ENCODE measurements around the gene ATP8B1. TPM values are rescaled to one million over a fixed set of nuclear protein-coding genes. Genes with fewer than 3 reads are reported as not detected.

Gene ATP8B1
- total RNA-seq, 2 donors from 2014 or later = 6.0 to 13.0 TPM

DNA sequence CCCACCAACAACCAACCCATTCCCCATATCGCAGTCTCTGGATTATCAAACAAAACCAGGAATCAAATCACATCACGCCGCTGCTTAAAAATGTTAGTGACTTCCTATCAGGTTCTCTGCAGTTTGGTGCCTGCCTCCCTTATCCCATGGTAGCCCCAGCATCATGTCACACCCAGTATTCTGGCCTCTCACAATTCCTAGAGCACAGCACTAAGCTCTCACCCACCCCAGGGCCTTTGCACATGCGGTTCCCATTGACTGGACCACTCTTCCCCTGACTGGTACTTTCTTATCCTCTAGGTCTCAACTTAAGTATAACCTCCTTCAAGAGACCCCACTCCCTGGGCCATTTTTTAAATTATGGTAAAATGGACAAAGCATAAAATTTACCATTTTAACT is 12.8 kb downstream of the ATP8B1 start:
- no peaks in the 10 kb centered on the region for H3K27me3 ChIP-seq
- peaks cover 0 to 49% of the 10 kb centered on the region in 2 donors for H3K4me1 ChIP-seq
- H3K9me3 ChIP-seq = no peaks in the 10 kb centered on the region
- DNase-seq (ENCODE audit: low spot score) = no peak
- TF ChIP-seq, protein P1, sequence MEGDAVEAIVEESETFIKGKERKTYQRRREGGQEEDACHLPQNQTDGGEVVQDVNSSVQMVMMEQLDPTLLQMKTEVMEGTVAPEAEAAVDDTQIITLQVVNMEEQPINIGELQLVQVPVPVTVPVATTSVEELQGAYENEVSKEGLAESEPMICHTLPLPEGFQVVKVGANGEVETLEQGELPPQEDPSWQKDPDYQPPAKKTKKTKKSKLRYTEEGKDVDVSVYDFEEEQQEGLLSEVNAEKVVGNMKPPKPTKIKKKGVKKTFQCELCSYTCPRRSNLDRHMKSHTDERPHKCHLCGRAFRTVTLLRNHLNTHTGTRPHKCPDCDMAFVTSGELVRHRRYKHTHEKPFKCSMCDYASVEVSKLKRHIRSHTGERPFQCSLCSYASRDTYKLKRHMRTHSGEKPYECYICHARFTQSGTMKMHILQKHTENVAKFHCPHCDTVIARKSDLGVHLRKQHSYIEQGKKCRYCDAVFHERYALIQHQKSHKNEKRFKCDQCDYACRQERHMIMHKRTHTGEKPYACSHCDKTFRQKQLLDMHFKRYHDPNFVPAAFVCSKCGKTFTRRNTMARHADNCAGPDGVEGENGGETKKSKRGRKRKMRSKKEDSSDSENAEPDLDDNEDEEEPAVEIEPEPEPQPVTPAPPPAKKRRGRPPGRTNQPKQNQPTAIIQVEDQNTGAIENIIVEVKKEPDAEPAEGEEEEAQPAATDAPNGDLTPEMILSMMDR (IDR thresholded peaks at IDR 0.05) = no peak
- no peak overlapping the region for H3K4me3 ChIP-seq
- no peaks in the 10 kb centered on the region for H3K36me3 ChIP-seq
- no peak overlapping the region for H3K27ac ChIP-seq

GRCh38 chr18:57789759-57790158 is 13.4 kb downstream of the ATP8B1 start:
- Histone ChIP-seq H3K9me3 (no peaks in the 10 kb centered on the region), H3K36me3 (no peaks in the 10 kb centered on the region), H3K4me1 (peaks cover 0 to 49% of the 10 kb centered on the region in 2 donors), H3K27me3 (no peaks in the 10 kb centered on the region), H3K4me3 (no peak overlapping the region), H3K27ac (peak overlapping the region in 1 of 2 donors; percentile 76)
- DNase-seq (ENCODE audit: low spot score) = no peak
- TF ChIP-seq, protein P1 (IDR thresholded peaks at IDR 0.05) = no peak

DNA sequence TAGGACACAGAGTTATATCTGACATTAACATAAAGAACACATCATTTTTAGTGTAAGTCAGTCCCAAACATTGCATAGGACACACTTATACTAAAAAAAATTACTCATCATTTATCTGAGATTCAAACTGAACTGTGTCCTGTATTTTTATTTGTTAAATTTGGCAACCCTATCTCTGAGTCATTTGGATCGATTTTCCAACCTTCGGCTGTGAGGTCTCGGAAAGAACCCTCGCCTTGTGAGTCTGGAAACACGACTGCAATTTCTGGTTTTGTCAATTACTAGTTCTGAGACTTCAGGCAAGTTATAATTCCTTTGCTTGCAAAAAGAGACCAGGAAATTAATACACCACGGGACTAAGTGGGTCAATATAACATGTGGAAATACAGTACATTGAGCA is 14.0 kb downstream of the ATP8B1 start:
- no peak for DNase-seq (ENCODE audit: low spot score)
- Histone ChIP-seq H3K4me1 (peaks cover 0 to 56% of the 10 kb centered on the region in 2 donors), H3K9me3 (no peaks in the 10 kb centered on the region), H3K36me3 (no peaks in the 10 kb centered on the region), H3K27ac (peak overlapping the region; percentile 74 to 76), H3K4me3 (no peak overlapping the region), H3K27me3 (no peaks in the 10 kb centered on the region)
- TF ChIP-seq, protein P1 (IDR thresholded peaks at IDR 0.05) = no peak

DNA sequence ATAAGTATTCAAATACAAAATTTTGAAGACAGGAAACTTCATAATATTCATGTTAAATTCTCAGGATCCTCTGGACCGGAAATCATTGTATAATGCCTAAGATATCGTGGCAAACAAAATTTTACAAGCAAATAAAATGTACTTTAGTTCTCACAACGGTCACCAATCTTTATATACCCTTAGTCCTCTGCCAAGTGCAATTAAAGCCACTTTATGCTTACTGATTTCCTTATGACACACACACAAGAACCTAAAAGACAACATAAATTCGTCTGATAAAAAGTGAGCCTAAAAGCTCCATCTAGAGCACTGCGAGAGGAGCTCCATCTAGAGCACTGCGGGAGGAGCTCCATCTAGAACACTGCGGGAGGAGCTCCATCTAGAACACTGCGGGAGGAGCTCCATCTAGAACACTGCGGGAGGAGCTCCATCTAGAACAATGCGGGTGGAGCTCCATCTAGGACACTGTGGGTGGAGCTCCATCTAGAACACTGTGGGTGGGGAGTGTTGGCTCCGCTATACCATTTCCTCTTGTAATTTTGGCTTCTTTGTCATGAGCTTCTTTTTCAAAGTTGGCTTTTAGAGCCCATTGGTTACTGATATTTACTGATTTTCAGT is 15.9 kb downstream of the ATP8B1 start:
- Histone ChIP-seq H3K27ac (peak overlapping the region; percentile 74 to 76), H3K27me3 (no peaks in the 10 kb centered on the region), H3K36me3 (no peaks in the 10 kb centered on the region), H3K4me1 (peaks cover 0 to 42% of the 10 kb centered on the region in 2 donors), H3K9me3 (no peaks in the 10 kb centered on the region), H3K4me3 (no peak overlapping the region)
- no peak for DNase-seq (ENCODE audit: low spot score)
- TF ChIP-seq, protein P1 (IDR thresholded peaks at IDR 0.05) = no peak

DNA sequence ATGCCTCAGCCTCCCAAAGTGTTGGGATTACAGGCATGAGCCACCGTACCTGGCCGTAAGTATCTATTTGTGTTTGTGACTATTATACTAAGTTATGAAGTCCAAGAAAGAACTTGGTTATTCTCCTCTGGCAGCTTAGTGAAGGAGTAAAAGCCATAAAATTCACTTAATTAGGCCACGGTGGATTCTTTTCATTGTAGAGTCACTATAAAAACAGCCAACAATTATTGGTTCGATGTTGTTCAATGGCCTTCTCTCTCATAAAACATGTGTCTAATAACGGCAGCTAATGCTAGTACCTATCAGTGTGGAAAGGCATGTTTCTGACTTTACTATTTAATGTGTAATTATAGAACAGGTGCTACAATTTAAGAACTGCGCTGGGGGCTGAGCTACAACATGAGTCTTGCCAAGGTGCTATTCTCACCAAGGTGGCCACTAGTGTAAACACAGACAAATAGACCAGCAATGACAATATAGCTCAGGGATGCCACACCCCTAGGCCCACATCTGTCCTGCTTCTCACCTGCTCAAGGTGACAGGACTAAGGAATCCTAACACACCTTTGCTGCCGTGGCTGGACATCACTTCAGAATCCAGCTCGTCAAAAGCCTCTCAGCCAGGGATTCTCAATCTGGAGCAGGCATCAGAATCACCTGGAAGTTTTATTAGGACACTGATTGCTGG is 17.2 kb downstream of the ATP8B1 start:
- no peak overlapping the region for H3K27ac ChIP-seq
- H3K4me1 ChIP-seq = peaks cover 0 to 44% of the 10 kb centered on the region in 2 donors
- H3K36me3 ChIP-seq = no peaks in the 10 kb centered on the region
- TF ChIP-seq, protein P1 (IDR thresholded peaks at IDR 0.05) = no peak
- no peaks in the 10 kb centered on the region for H3K9me3 ChIP-seq
- H3K4me3 ChIP-seq = no peak overlapping the region
- DNase-seq (ENCODE audit: low spot score) = no peak
- no peaks in the 10 kb centered on the region for H3K27me3 ChIP-seq
